Measurements from ENCODE around the gene NXPE4. TPM values are rescaled to one million over a fixed set of nuclear protein-coding genes. Genes with fewer than 3 reads are reported as not detected.
"Not testable (repeated sequence)": the region's sequence is repeated elsewhere in the genome, so short reads cannot be mapped to it uniquely, and the experiment has no call there.

Gene NXPE4
- not detected for total RNA-seq

DNA sequence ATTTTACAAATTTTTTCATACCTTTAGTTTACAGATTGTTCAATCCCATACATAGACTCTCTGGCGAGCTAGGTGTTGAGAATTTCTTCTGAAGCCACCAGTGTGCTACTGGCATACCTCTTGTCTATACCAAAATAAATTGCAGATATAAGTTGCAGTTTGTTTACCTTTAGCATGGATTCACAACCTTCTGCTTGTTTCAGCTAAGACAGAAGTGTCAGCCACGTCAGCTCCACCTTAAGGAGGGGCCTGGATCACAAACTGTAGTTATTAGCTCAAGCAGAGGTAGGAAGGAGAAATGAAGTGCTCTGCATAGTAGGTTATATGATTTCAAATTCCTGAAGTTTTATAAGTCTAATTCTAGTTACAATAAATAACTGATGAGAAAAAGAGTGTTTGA, at the start of gene NXPE4:
Gene NXPE4 (minus strand): TSS at position 216 of the 400 bp plus-strand sequence. CDS start 1,027 bp downstream, outside the sequence.
- ATAC-seq (ENCODE audit: low read depth) (no peak), DNase-seq (no peak)
- no peaks in the 10 kb centered on the region for H3K4me1 Mint-ChIP-seq
- H3K4me3 Mint-ChIP-seq: no peak within 1 kb of the TSS
- no peak within 1 kb of the TSS for H3K27ac Mint-ChIP-seq
- no peaks in the 10 kb centered on the region for H3K36me3 Mint-ChIP-seq
- POLR2A ChIA-PET: no interaction called here
- peaks cover 2% of the 10 kb centered on the region for H3K27me3 Mint-ChIP-seq
- no peaks in the 10 kb centered on the region for H3K9me3 Mint-ChIP-seq

DNA sequence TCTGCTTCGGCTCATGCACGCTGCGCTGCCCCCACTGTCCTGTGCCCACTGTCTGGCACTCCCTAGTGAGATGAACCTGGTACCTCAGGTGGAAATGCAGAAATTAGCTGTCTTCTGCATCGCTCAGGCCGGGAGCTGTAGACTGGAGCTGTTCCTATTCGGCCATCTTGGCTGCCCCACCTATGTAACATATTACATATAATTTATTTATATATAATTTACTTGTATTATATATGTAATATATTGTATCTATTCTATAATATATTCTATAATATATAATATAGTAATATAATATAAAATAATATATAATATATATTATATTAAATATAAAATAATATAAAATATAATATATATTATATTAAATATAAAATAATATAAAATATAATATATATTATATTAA, 43.9 kb upstream of the NXPE4 start:
- H3K9me3 Mint-ChIP-seq; H3K4me3 Mint-ChIP-seq; H3K36me3 Mint-ChIP-seq; POLR2A ChIA-PET; H3K27me3 Mint-ChIP-seq; H3K4me1 Mint-ChIP-seq; H3K27ac Mint-ChIP-seq; ATAC-seq (ENCODE audit: low read depth); DNase-seq: not testable (repeated sequence)

DNA sequence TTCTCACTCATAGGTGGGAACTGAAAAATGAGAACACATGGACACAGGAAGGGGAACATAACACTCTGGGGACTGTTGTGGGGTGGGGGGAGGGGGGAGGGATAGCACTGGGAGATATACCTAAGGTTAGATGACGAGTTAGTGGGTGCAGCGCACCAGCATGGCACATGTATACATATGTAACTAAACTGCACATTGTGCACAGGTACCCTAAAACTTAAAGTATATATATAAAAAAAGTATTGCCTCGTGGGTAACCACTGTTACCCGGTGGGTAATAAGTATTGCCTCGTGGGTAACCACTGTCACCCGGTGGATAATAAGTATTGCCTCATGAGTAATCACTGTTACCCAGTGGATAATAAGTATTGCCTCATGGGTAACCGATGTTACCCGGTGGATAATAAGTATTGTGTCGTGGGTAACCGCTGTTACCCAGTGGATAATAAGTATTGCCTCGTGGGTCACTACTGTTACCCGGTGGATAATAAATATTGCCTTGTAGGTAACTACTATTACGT, 35.9 kb upstream of the NXPE4 start:
- H3K27ac Mint-ChIP-seq, H3K9me3 Mint-ChIP-seq, H3K4me3 Mint-ChIP-seq, H3K4me1 Mint-ChIP-seq, H3K36me3 Mint-ChIP-seq, POLR2A ChIA-PET, DNase-seq, H3K27me3 Mint-ChIP-seq: not testable (repeated sequence)
- ATAC-seq (ENCODE audit: low read depth): peak; percentile 42

DNA sequence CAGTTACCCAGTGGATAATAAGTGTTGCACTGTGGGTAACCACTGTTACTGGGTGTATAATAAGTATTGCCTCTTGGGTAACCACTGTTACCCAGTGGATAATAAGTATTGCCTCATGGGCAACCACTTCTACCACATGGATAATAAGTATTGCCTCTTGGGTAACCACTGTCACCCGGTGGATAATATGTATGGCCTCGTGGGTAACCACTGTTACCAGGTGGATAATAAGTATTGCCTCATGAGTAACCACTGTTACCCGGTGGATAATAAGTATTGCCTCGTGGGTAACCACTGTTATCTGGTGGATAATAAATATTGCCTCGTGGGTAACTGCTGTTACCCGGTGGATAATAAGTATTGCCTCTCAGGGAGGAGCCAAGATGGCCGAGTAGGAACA, 29.7 kb upstream of the NXPE4 start:
- Mint-ChIP-seq H3K4me3 (no peak overlapping the region), H3K36me3 (no peaks in the 10 kb centered on the region), H3K27me3 (no peaks in the 10 kb centered on the region), H3K27ac (no peak overlapping the region), H3K4me1 (no peaks in the 10 kb centered on the region), H3K9me3 (peaks cover 1% of the 10 kb centered on the region)
- no peak for DNase-seq
- POLR2A ChIA-PET: no interaction called here
- no peak for ATAC-seq (ENCODE audit: low read depth)

DNA sequence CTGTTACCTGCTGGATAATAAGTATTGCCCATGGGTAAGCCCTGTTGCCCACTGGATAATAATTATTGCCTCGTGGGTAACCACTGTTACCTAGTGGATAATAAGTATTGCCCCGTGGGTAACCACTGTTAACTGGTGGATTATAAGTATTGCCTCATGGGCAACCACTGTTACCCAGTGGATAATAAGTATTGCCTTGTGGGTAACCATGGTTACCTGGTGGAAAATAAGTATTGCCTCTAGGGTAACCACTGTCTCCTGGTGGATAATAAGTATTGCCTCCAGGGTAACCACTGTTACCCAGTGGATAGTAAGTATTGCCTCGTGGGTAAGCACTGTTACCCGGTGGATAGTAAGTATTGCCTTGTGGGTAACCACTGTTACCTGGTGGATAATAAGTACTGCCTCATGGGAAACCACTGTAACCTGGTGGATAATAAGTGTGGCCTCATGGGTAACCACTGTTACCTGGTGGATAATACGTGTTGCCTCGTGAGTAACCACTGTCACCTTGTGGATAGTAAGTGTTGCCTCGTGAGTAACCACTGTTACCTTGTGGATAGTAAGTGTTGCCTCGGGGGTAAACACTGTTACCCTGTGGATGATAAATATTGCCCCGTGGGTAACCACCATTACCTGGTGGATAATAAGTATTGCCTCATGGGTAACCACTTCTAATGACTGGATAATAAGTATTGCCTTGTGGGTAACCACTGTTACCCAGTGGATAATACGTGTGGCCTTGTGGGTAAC, 29.0 kb upstream of the NXPE4 start:
- H3K9me3 Mint-ChIP-seq: peaks cover 1% of the 10 kb centered on the region
- no peak overlapping the region for H3K27ac Mint-ChIP-seq
- no peaks in the 10 kb centered on the region for H3K27me3 Mint-ChIP-seq
- ATAC-seq (ENCODE audit: low read depth) (no peak), DNase-seq (no peak)
- no peaks in the 10 kb centered on the region for H3K36me3 Mint-ChIP-seq
- H3K4me1 Mint-ChIP-seq: no peaks in the 10 kb centered on the region
- no peak overlapping the region for H3K4me3 Mint-ChIP-seq
- POLR2A ChIA-PET: no interaction called here

DNA sequence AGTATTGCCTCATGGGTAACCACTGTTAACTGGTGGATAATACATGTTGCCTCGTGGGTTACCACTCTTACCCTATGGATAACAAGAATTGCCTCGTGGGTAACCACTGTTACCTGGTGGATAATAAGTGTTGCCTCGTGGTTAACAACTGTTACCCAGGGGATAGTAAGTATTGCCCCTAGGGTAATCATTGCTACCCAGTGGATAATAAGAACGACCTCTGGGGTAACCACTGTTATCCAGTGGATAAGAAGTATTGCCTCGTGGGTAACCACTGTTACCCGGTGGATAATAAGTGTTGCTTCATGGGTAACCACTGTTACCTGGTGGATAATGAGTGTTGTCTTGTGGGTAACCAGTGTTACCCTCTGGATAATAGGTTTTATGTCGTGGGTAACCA, 28.1 kb upstream of the NXPE4 start:
- Mint-ChIP-seq H3K4me1 (no peaks in the 10 kb centered on the region), H3K9me3 (peaks cover 1% of the 10 kb centered on the region), H3K4me3 (no peak overlapping the region), H3K36me3 (no peaks in the 10 kb centered on the region), H3K27ac (no peak overlapping the region), H3K27me3 (no peaks in the 10 kb centered on the region)
- POLR2A ChIA-PET: no interaction called here
- no peak for ATAC-seq (ENCODE audit: low read depth)
- DNase-seq: no peak

DNA sequence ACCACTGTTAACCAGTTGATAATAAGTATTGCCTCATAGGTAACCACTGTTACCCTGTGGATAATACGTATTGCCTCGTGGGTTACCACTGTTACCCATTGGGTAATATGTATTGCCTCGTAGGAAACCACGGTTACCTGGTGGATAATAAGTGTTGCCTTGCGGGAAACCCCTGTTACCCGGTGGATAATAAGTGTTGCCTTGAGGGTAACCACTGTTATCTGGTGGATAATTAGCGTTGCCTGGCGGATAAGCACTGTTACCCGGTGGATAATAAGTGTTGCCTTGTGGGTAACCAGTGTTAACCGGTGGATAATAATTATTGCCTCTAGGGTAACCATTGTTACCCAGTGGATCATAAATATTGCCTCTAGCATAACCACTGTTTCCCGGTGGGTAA, 27.3 kb upstream of the NXPE4 start:
- H3K4me3 Mint-ChIP-seq: no peak overlapping the region
- H3K9me3 Mint-ChIP-seq: peaks cover 1% of the 10 kb centered on the region
- H3K4me1 Mint-ChIP-seq: no peaks in the 10 kb centered on the region
- ATAC-seq (ENCODE audit: low read depth): no peak
- H3K27me3 Mint-ChIP-seq: no peaks in the 10 kb centered on the region
- DNase-seq: no peak
- no peaks in the 10 kb centered on the region for H3K36me3 Mint-ChIP-seq
- POLR2A ChIA-PET: no interaction called here
- no peak overlapping the region for H3K27ac Mint-ChIP-seq

DNA sequence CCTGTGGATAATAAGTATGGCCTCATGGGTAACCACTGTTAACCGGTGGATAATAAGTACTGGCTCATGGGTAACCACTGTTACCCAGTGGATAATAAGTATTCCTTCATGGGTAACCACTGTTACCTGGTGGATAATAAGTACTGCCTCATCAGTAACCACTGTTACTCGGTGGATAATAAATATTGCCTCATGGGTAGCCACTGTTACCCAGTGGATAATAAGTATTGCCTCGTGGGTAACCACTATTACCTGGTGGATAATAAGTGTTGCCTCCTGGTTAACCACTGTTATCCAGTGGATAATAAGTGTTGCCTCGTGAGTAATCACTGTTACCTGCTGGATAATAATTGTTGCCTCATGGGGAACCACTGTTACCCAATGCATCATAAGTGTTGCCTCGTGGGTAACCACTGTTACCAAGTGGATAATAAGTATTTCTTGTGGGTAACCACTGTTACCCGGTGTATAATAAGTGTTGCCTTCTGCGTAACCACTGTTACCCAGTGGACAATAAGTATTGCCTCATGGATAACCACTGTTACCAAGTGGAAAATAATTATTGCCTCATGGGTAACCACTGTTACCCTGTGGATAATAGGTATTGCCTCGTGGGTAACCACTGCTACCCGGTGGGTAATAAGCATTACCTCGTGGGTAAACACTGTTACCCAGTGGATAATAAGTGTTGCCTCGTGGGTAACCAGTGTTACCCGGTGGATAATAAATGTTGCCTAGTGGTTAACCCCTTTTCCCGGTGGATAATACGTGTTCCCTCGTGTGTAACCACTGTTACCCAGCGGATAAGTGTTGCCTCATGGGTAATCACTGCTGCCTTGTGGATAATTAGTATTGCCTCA, 26.6 kb upstream of the NXPE4 start:
- H3K4me1 Mint-ChIP-seq: no peaks in the 10 kb centered on the region
- H3K27me3 Mint-ChIP-seq: no peaks in the 10 kb centered on the region
- H3K9me3 Mint-ChIP-seq: peaks cover 1% of the 10 kb centered on the region
- no peak overlapping the region for H3K27ac Mint-ChIP-seq
- no peak for ATAC-seq (ENCODE audit: low read depth)
- no peaks in the 10 kb centered on the region for H3K36me3 Mint-ChIP-seq
- DNase-seq: no peak
- POLR2A ChIA-PET: no interaction called here
- no peak overlapping the region for H3K4me3 Mint-ChIP-seq

DNA sequence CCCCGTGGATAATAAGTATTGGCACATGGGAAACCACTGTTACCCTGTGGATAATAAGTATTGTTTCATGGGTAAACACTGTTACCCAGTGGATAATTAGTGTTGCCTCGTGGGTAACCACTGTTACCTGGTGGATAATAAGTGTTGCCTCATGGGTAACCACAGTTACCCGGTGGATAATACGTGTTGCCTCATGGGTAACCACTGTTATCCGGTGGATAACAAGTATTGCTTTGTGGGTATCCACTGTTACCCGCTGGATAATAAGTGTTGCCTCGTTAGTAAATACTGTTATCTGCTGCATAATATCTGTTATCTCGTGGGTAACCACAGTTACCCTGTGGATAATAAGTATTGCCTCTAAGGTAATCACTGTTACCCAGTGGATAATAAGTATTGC, 25.5 kb upstream of the NXPE4 start:
- DNase-seq (no peak), ATAC-seq (ENCODE audit: low read depth) (no peak)
- POLR2A ChIA-PET: no interaction called here
- H3K27ac Mint-ChIP-seq: no peak overlapping the region
- no peaks in the 10 kb centered on the region for H3K36me3 Mint-ChIP-seq
- H3K27me3 Mint-ChIP-seq: no peaks in the 10 kb centered on the region
- no peaks in the 10 kb centered on the region for H3K4me1 Mint-ChIP-seq
- no peak overlapping the region for H3K4me3 Mint-ChIP-seq
- H3K9me3 Mint-ChIP-seq: peaks cover 1% of the 10 kb centered on the region

DNA sequence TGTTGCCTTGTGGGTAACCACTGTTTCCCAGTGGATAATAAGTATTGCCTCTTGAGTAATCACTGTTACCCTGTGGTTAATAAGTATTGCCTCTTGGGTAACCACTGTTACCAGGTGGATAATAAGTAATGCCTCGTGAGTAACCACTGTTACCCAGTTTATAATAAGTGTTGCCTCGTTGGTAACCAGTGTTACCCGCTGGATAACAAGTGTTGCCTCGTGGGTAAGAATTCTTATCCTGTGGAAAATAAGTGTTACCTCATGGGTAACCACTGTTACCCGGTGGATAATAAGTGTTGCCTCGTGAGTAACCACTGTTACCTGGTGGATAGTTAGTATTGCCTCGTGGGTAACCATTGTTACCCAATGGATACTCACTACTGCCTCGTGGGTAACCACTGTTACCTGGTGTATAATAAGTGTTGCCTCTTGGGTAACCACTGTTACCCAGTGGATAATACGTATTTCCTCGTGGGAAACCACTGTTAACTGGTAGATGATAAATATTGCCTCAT, 24.1 kb upstream of the NXPE4 start:
- no peaks in the 10 kb centered on the region for H3K36me3 Mint-ChIP-seq
- no peak for DNase-seq
- H3K9me3 Mint-ChIP-seq: peaks cover 1% of the 10 kb centered on the region
- no peak overlapping the region for H3K27ac Mint-ChIP-seq
- POLR2A ChIA-PET: no interaction called here
- H3K4me1 Mint-ChIP-seq: no peaks in the 10 kb centered on the region
- ATAC-seq (ENCODE audit: low read depth): no peak
- no peaks in the 10 kb centered on the region for H3K27me3 Mint-ChIP-seq
- no peak overlapping the region for H3K4me3 Mint-ChIP-seq

DNA sequence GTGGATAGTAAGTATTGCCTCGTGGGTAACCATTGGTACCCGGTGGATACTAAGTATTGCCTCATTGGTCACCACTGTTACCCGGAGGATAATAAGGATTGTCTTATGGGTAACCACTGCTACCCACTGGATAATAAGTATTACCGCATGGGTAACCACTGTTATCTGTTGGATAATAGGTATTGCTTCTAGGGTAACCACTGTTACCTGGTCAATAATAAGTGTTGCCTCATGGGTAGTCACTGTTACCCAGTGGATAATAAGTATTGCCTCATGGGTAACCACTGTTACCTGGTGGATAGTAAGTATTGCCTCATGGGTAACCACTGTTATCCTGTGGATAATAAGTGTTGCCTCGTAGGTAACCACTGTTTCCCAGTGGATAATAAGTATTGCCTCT, 22.6 kb upstream of the NXPE4 start:
- no peak overlapping the region for H3K4me3 Mint-ChIP-seq
- H3K27me3 Mint-ChIP-seq: no peaks in the 10 kb centered on the region
- H3K27ac Mint-ChIP-seq: no peak overlapping the region
- POLR2A ChIA-PET: no interaction called here
- no peak for DNase-seq
- no peaks in the 10 kb centered on the region for H3K36me3 Mint-ChIP-seq
- no peaks in the 10 kb centered on the region for H3K4me1 Mint-ChIP-seq
- no peak for ATAC-seq (ENCODE audit: low read depth)
- peaks cover 1% of the 10 kb centered on the region for H3K9me3 Mint-ChIP-seq

DNA sequence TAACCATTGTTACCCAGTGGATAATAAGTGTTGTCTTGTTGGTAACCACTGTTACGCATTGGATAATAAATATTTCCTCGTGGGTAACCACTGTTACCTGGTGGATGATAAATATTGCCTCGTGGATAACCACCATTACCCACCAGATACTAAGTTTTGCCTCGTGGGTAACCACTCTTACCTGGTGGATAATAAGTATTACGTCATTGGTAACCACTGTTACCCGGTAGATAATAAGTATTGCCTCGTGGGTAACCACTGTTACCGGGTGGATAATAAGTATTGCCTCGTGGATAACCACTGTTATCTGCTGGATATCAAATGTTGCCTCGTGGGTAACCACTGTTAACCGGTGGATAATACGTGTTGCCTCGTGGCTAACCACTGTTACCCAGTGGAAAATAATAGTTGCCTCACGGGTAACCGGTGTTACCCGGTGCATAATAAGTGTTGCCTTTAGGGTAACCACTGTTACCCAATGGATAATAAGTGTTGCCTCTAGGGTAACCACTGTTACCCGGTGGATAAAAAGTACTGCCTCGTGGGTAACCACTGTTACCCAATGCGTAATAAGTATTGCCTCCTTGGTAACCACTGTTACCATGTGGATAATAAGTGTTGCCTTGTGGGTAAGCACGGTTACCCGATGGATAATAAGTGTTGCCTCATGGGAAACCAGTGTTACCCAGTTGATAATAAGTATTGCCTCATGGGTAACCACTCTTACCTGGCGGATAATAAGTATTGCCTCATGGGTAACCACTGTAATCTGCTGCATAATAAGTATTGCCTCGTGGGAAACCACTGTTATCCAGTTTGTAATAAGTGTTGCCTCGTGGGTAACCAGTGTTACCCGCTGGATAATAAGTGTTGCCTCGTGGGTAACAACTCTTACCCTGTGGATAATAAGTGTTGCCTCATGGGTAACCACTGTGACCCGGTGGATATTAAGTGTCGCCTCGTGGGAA, 21.9 kb upstream of the NXPE4 start:
- no peaks in the 10 kb centered on the region for H3K36me3 Mint-ChIP-seq
- H3K4me1 Mint-ChIP-seq: no peaks in the 10 kb centered on the region
- no peaks in the 10 kb centered on the region for H3K27me3 Mint-ChIP-seq
- DNase-seq (no peak), ATAC-seq (ENCODE audit: low read depth) (no peak)
- H3K9me3 Mint-ChIP-seq: peaks cover 1% of the 10 kb centered on the region
- POLR2A ChIA-PET: no interaction called here
- H3K4me3 Mint-ChIP-seq: no peak overlapping the region
- H3K27ac Mint-ChIP-seq: no peak overlapping the region

DNA sequence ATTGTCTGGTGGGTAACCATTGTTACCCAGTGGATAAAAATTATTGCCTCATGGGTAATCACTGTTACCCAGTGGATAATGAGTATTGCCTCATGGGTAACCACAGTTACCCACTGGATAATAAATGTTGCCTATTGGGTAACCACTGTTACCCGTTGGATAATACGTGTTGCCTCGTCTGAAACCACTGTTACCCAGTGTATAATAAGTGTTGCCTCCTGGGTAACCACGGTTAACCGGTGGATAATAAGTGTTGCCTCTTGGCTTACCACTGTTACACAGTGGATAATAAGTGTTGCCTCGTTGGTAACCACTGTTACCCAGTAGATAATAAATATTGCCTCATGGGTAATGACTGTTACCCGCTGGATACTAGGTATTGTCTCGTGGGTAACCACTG, 20.9 kb upstream of the NXPE4 start:
- H3K27ac Mint-ChIP-seq: no peak overlapping the region
- DNase-seq: no peak
- POLR2A ChIA-PET: no interaction called here
- H3K4me3 Mint-ChIP-seq: no peak overlapping the region
- no peaks in the 10 kb centered on the region for H3K36me3 Mint-ChIP-seq
- ATAC-seq (ENCODE audit: low read depth): no peak
- H3K9me3 Mint-ChIP-seq: peaks cover 5% of the 10 kb centered on the region
- no peaks in the 10 kb centered on the region for H3K27me3 Mint-ChIP-seq
- no peaks in the 10 kb centered on the region for H3K4me1 Mint-ChIP-seq
